Testis (tissue), 3 donors: ENCODE data around the gene CHCHD10. TPM values are rescaled to one million over a fixed set of nuclear protein-coding genes. Genes with fewer than 3 reads are reported as not detected.

Source experiments
- DNase-seq: peaks from one replicate; pipeline ENCODE4 v3.0.0-alpha.2; 2019
- H3K27ac ChIP-seq, 2 donors: fragments of 200-600 bp; sonication (generic); one replicate each; pipeline ENCODE4 v1.5.1; 2019
- H3K27me3 ChIP-seq: fragments of 200-600 bp; sonication (generic); one replicate; pipeline ENCODE4 v1.5.1; 2019
- H3K36me3 ChIP-seq: fragments of 200-600 bp; sonication (generic); one replicate; pipeline ENCODE4 v1.5.1; 2017; ENCODE audit warnings: low read depth; ENCODE audit errors: missing control alignments
- H3K4me1 ChIP-seq: fragments of 200-600 bp; sonication (generic); one replicate; pipeline ENCODE4 v1.5.1; 2019
- H3K4me3 ChIP-seq, 2 donors: fragments of 200-600 bp; sonication (generic); one replicate each; pipeline ENCODE4 v1.5.1; 2017 to 2019
- H3K9me3 ChIP-seq: fragments of 200-600 bp; sonication (generic); one replicate; pipeline ENCODE4 v1.5.1; 2017
- CTCF ChIP-seq, 3 experiments: fragments of 450-650 bp in 2 of 3; fragments of 200-600 bp in 1 of 3; sonication (generic) in 1 of 3; IDR thresholded peaks; one replicate each; pipeline ENCODE4 v1.5.1; 2016 to 2019; ENCODE audit warnings: antibody characterized with exemption in 3 of 3, mild to moderate bottlenecking in 2 of 3, moderate library complexity in 1 of 3
- POLR2A ChIP-seq: fragments of 450-650 bp; IDR thresholded peaks from one replicate; pipeline ENCODE4 v1.6.1; 2017; ENCODE audit warnings: antibody characterized with exemption, mild to moderate bottlenecking, moderate library complexity
- WGBS, 2 donors: methylation state at CpG; one replicate each; pipeline ENCODE4 v1.1.5; 2018; 5-methylcytosine and 5-hydroxymethylcytosine counted together
- intact Hi-C: fragments of 100-400 bp; cut with DNase I; formaldehyde crosslinking; loops from one replicate; pipeline ENCODE4 v1.15.1; 2023; ENCODE audit warnings: low total_unique reads
- polyA plus RNA-seq: library from polyadenylated mRNA; stranded (reverse); fragments of 350-450 nt; fragmentation: Illumina TruSeq; extraction: RNeasy Lipid Tissue Mini Kit (QIAGEN cat#74804); gene quantifications from one replicate; pipeline ENCODE4 v1.2.3, GENCODE V29; 2014; ENCODE audit warnings: low read depth, low replicate concordance; ENCODE audit not compliant: insufficient read depth
- total RNA-seq, 2 donors: library from RNA; depleted of rRNA; stranded (reverse); fragments of >200 nt; gene quantifications; one replicate each; pipeline ENCODE4 v1.2.3, GENCODE V29; 2016

Gene CHCHD10
- total and polyA plus RNA-seq, 3 donors from 2014 or later = 24.0 to 74.8 (median 30.2) TPM

- 75 to 91% methylated on average over 3 of the region's 3 CpGs for WGBS, 2 donors
- H3K9me3 ChIP-seq = no peaks in the 10 kb centered on the region
- TF ChIP-seq CTCF (IDR thresholded peaks at IDR 0.05) (no peak), POLR2A (no peak)
Observed at GRCh38 chr22:23775779-23776375, 8.1 kb upstream of the CHCHD10 start.

GRCh38 chr22:23774922-23775436 is 7.2 kb upstream of the CHCHD10 start:
- no peak for DNase-seq
- 79 to 86% methylated on average over 2 of the region's 2 CpGs for WGBS, 2 donors
- TF ChIP-seq CTCF (IDR thresholded peaks at IDR 0.05) (no peak), POLR2A (no peak)
- Histone ChIP-seq H3K27ac (no peak overlapping the region), H3K36me3 (no peaks in the 10 kb centered on the region), H3K4me1 (peaks cover 6% of the 10 kb centered on the region), H3K4me3 (no peak overlapping the region), H3K9me3 (no peaks in the 10 kb centered on the region), H3K27me3 (no peaks in the 10 kb centered on the region)
- intact Hi-C loops = no loop called here

More at GRCh38 chr22:23775779-23776375, 8.1 kb upstream of the CHCHD10 start:
- H3K4me3 ChIP-seq = no peak overlapping the region
- H3K27ac ChIP-seq = no peak overlapping the region
- no peak for DNase-seq
- intact Hi-C loops = no loop called here
- H3K27me3 ChIP-seq = no peaks in the 10 kb centered on the region
- H3K36me3 ChIP-seq = no peaks in the 10 kb centered on the region
- H3K4me1 ChIP-seq = peaks cover 6% of the 10 kb centered on the region

- no peak for DNase-seq
- peaks cover 6% of the 10 kb centered on the region for H3K4me1 ChIP-seq
- intact Hi-C loops = no loop called here
- no peak overlapping the region for H3K27ac ChIP-seq
- WGBS, 2 donors = 73 to 80% methylated on average over 7 to 12 of the region's 12 CpGs
- TF ChIP-seq POLR2A (no peak), CTCF (IDR thresholded peaks at IDR 0.05) (no peak)
- H3K9me3 ChIP-seq = no peaks in the 10 kb centered on the region
- H3K27me3 ChIP-seq = no peaks in the 10 kb centered on the region
- H3K36me3 ChIP-seq = no peaks in the 10 kb centered on the region
- H3K4me3 ChIP-seq = no peak overlapping the region
Observed at GRCh38 chr22:23774114-23774921, 6.5 kb upstream of the CHCHD10 start.

GRCh38 chr22:23773483-23774113 is 5.8 kb upstream of the CHCHD10 start:
- H3K9me3 ChIP-seq = no peaks in the 10 kb centered on the region
- no peak for TF ChIP-seq CTCF (IDR thresholded peaks at IDR 0.05)
- no peak for TF ChIP-seq POLR2A
- intact Hi-C loops = no loop called here
- WGBS, 2 donors = 63 to 67% methylated on average over 7 of the region's 7 CpGs
- no peak overlapping the region for H3K27ac ChIP-seq
- no peaks in the 10 kb centered on the region for H3K27me3 ChIP-seq
- peak overlapping the region in 1 of 2 donors; percentile 32 for H3K4me3 ChIP-seq
- peaks cover 6% of the 10 kb centered on the region for H3K4me1 ChIP-seq
- DNase-seq = no peak
- H3K36me3 ChIP-seq = no peaks in the 10 kb centered on the region
